ENCODE results near the gene PATZ1.

DNA sequence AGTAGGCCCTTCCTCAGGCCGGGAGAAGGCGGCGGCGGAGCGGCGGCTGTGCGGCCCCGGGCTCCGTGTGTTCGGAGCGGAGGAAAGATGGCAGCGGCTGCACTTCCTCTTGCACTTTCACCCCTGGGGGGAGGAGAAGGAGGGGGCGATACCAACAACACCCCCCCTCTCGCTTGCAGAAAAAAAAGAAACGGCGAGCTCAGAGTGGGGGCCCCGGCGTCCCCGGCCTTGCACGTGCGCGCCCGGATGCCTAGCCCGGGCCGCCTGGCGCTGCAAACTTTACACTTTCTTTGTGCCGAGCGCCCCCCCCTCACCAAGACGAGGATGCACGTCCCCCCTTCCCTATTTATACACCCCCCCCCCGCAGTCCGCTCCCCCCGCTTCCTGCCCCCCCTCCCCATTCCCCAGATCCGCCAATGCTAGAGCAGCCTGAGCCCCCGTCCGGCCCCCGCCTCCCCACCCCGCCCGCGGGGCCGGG lies at the start of gene PATZ1:
- TF ChIP-seq SP1 (CRISPR knock-in tag; IDR thresholded peaks at IDR 0.05): no peak
- TF ChIP-seq CHD1 (IDR thresholded peaks at IDR 0.05; ENCODE audit: low read length): no peak
- TF ChIP-seq, protein P1, sequence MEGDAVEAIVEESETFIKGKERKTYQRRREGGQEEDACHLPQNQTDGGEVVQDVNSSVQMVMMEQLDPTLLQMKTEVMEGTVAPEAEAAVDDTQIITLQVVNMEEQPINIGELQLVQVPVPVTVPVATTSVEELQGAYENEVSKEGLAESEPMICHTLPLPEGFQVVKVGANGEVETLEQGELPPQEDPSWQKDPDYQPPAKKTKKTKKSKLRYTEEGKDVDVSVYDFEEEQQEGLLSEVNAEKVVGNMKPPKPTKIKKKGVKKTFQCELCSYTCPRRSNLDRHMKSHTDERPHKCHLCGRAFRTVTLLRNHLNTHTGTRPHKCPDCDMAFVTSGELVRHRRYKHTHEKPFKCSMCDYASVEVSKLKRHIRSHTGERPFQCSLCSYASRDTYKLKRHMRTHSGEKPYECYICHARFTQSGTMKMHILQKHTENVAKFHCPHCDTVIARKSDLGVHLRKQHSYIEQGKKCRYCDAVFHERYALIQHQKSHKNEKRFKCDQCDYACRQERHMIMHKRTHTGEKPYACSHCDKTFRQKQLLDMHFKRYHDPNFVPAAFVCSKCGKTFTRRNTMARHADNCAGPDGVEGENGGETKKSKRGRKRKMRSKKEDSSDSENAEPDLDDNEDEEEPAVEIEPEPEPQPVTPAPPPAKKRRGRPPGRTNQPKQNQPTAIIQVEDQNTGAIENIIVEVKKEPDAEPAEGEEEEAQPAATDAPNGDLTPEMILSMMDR (IDR thresholded peaks at IDR 0.05 in 2 of 3, conservative IDR thresholded peaks at IDR 0.05 in 1 of 3; ENCODE audit: insufficient read depth in 2 of 3, low read depth in 1 of 3, low read length in 3 of 3): no peak

All from K562 (cell line).